Measurements from ENCODE around the gene PAGE3.

PAGE3 gene, protein sequence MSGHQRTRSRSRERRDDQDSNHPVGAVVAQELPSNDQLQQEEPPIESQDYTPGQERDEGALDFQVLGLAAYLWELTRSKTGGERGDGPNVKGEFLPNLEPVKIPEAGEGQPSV

DNA sequence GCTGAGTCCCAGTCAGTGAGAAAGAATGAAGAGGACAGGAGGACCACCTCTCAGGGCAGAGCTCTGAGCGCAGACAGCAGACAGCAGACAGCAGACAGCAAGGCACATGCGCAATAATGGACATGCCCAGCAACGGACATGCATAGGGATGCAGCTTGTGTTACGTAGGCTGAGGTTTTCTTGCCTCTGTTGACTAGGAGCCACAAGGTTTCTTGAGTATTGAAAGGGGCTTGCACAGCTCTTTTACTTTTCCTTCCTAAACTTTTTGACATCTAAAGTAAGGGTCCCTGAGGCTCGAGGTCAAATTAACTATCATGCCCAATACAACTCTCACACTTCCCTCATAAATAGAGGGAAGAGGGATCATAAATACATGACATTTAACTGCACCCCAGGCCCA lies at the start of gene PAGE3:
Gene PAGE3, minus strand, starts transcription at position 101 of the 400 bp plus-strand sequence. CDS start 1,013 bp downstream, outside the sequence.
- no peak for DNase-seq (ENCODE audit: low read depth)

DNA sequence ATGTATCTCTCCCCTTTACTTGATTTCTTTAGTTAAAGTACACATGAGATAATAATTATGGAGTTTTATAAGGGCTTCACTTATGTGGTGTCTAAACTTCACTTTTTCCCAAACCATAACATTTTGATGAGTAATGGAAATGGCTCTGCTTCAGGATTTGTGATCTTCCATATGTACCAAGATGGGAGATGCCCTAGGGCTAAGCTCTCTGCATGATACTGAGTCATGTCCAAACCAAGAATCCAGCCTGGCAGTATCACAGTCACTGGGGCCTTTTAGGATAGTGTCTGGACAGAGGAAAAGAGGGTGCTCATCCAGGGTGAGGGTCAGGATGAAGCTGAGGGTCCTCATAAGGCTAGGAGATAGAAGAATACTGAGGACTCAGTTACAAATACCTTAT lies 47.9 kb upstream of the PAGE3 start:
- DNase-seq (ENCODE audit: low read depth) = no peak

DNA sequence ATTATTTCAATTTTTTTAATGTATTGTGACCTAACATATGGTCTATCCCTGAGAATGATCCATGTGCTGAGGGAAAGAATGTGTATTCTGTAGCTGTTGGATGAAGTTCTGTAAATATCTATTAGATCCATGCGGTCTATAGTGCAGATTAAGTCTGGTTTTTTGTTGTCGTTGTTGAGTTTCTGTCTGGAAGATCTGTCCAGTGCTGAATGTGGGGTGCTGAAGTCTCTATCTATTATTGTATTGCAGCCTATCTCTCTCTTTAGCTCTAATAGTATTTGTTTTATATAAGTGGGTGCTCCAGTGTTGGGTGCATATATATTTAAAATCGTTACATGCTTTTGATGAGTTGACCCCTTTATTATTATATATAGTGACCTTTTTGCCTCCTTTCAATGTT lies 26.2 kb upstream of the PAGE3 start:
- no peak for DNase-seq (ENCODE audit: low read depth)

DNA sequence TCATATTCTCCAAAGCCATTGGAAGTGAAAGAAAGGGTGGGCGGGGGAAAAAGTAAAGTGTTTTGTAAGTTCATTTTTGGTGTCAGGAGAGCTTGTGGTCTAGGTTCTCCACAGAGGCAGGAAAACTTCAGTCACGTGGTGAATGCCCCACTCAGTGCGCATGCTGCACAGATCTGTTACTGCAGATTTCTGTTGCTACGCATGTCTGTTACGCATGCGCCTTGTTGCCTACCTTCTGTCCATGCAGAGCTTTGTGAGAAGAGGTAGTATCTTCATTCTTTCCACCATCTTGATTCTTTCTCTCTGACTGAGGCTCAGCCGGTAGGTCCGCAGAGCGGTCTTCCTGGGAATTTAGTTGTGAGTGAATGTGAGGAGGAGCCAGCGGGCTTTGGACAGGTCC lies 15.1 kb upstream of the PAGE3 start:
- no peak for DNase-seq (ENCODE audit: low read depth)

DNA sequence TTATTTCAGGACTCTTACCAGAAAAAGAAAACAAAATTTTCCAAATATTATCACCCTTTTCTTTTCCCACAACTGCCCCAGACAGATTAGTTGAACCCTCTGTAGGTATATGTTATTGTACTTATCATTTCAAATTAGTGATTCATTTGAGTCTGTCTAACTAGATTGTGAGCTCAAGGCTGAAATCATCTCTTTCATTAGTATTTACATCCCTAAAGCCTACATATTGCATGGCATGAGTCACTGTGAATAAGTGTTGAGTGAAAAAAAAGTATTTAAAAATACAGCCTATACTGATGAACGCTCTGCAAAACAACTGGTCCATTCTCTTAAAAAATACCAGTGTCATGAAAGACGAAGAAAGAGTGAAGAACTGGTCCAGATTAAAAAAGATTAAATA lies 3.9 kb downstream of the PAGE3 start:
- no peak for DNase-seq (ENCODE audit: low read depth)

DNA sequence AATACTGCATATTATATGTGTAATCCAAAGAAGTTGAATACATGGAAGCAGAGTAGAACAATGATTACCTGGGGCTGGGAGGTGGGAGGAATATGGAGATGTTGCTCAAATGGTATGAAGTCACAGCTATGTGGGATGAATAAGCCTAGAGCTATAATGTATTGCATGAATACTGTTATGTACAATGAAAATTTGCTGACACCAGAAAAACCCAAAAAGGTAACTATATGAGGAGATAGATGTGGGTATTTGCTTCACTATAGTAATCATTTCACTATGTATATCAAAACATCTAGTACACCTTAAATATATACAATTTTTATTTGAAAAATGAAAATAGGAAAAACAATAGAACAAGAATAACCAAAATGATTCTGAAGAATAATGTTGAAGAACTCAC lies 11.2 kb downstream of the PAGE3 start:
- no peak for DNase-seq (ENCODE audit: low read depth)

DNA sequence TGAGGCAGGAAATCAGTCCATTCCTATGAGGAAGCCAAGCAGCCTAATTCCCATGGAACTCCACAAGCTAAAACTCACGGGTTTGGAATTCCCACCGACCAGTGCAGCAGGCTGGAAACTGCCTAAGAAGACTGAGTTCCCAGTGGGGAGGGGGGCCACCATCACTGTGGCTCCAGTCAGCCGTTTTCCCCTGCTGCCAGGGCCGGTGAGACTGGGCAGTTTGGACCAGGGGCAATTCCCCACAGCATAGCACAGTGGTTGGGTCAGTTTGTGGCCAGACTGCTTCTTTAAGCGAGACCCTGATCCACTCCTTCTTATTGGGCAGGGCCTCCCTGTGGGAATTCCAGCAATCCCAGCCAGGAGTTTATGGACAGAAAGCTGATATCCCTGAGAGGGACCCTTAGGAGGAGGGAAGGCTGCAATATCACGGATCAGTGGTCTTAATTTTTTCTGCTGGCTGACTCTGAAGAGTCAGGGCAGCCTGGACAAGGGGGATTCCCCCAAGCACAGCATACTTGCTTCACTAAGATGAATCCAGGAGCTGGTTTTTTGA lies 23.9 kb downstream of the PAGE3 start:
- DNase-seq (ENCODE audit: low read depth) = no peak

DNA sequence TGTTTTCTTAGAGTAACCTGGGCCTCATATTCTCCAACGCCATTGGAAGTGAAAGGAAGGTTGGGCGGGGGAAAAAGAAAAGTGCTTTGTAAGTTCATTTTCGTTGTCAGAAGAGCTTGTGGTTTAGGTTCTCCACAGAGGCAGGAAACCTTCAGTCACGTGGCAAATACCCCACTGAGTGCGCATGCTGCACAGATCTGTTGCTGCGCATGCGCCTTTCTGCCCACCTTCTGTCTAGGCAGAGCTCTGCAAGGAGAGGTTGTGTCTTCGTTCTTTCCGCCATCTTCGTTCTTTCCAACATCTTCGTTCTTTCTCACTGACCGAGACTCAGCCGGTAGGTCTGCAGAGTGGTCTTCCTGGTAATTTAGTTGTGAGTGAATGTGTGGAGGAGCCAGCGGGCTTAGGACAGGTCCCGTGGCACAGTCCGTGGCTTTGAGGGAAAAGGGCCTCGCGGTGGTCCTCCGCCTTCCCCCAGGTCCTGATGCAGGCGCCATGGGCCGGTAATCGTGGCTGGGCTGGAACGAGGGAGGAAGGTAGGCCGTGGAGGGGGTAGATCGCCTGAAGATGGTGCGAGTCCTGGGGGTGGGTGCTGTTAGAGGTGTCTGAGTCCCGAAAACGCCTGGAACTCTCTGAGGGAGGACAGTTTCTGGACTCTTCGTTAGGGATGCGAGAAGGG lies 44.5 kb downstream of the PAGE3 start, which contains the start of gene PAGE5:
Gene PAGE5, plus strand, starts transcription at position 228 of the 676 bp plus-strand sequence. CDS start 1,037 bp downstream, outside the sequence.
- no peak for DNase-seq (ENCODE audit: low read depth)

DNA sequence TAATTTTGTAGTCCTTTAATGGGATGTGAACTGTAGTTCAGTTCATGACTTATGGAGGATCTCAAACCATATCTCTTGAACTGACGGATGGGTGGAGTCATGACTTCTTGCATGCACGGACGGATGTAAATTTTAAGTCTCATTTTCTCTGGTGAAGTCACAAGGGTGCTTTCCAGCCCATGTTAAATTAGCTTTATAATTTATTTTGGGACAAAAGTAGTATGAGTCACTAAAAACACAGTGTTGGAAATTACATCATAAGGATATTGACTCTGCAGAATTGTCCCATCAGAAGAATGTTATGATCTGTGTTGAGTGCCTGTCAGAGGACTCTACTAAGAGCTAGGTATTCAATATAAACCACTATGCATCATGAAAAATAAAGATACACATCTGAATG lies 51.3 kb downstream of the PAGE3 start:
- no peak for DNase-seq (ENCODE audit: low read depth)

DNA sequence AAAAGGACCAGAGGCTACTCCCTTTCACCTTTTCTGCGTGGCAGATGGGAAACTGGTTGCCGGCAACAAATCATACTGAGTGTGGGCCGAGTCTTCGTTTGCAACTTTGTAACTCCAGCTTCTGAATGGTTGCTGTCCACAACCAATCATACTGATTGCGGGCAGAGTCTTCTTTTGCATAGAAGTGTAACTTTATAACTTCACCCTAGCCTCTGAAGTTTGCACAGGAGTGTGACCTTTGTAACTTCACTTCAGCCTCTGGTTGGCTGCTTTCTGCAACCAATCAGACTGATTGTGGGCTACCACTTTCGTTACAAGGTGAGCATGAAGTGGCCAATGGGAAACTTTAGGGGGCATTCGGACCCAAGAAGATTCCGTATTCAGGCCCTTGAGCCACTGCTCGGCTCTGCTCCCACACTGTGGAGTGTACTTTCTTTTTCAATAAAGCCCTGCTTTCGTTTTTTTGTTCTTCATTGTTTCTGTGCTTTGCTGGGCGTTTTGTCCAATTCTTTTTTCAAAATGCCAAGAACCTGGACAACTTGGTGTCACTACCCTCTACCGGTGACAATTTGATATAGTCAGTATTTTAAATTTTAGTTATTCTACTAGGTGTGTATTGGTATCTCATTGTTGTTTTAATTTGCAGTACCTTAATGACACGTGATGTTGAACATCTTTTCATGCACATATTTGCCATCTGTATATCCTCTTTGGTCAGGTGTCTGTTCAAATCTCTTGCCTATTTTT lies 53.6 kb downstream of the PAGE3 start:
- DNase-seq (ENCODE audit: low read depth) = no peak

All from stimulated activated CD8-positive, alpha-beta memory T cell treated with anti-CD3 and anti-CD28 coated beads, Interleukin-4, amount 100 ng/mL, for 24 hours (primary cell).